HG02642 (cell line): ENCODE data around the gene NOS2.
"Not testable (repeated sequence)": the region's sequence is repeated elsewhere in the genome, so short reads cannot be mapped to it uniquely, and the experiment has no call there.

Experiments
- ATAC-seq: cut with Tn5 transposase; IDR thresholded peaks from one replicate; pipeline ENCODE4 v1.9.1; 2021; ENCODE audit warnings: mild to moderate bottlenecking; ENCODE audit not compliant: unreplicated experiment, poor library complexity

The NOS2 gene

GRCh38 chr17:27800522-27800921, at the start of gene NOS2:
NOS2 (minus strand) TSS chr17:27800529; CDS start chr17:27798809, 1,720 bp downstream.
- ATAC-seq: no peak

GRCh38 chr17:27849474-27850185, 49.3 kb upstream of the NOS2 start:
- ATAC-seq: no peak

GRCh38 chr17:27848931-27849330, 48.6 kb upstream of the NOS2 start:
- no peak for ATAC-seq

GRCh38 chr17:27846808-27847307, 46.5 kb upstream of the NOS2 start:
- not testable (repeated sequence) for ATAC-seq

- ATAC-seq: no peak
These were observed 45.8 kb upstream of the NOS2 start for GRCh38 chr17:27846042-27846655.

- no peak for ATAC-seq
These were observed 45.1 kb upstream of the NOS2 start for GRCh38 chr17:27845264-27846041.

GRCh38 chr17:27840688-27841087, 40.4 kb upstream of the NOS2 start:
- no peak for ATAC-seq

GRCh38 chr17:27840406-27840678, 40.0 kb upstream of the NOS2 start:
- ATAC-seq: not testable (repeated sequence)

- not testable (repeated sequence) for ATAC-seq
These were observed 39.5 kb upstream of the NOS2 start for GRCh38 chr17:27839571-27840405.

GRCh38 chr17:27838607-27839006, 38.3 kb upstream of the NOS2 start:
- ATAC-seq: not testable (repeated sequence)

- ATAC-seq: not testable (repeated sequence)
These were observed 37.4 kb upstream of the NOS2 start for GRCh38 chr17:27837769-27838168.

GRCh38 chr17:27836651-27837050, 36.3 kb upstream of the NOS2 start:
- no peak for ATAC-seq

- no peak for ATAC-seq
These were observed 34.2 kb upstream of the NOS2 start for GRCh38 chr17:27834571-27834970.

GRCh38 chr17:27832831-27833230, 32.5 kb upstream of the NOS2 start:
- ATAC-seq: no peak

- ATAC-seq: not testable (repeated sequence)
These were observed 29.6 kb upstream of the NOS2 start for GRCh38 chr17:27829888-27830287.

- ATAC-seq: not testable (repeated sequence)
These were observed 28.9 kb upstream of the NOS2 start for GRCh38 chr17:27829143-27829711.

- no peak for ATAC-seq
These were observed 25.1 kb upstream of the NOS2 start for GRCh38 chr17:27825459-27825858.

- no peak for ATAC-seq
These were observed 24.4 kb upstream of the NOS2 start for GRCh38 chr17:27824745-27825144.

- ATAC-seq: no peak
These were observed 23.9 kb upstream of the NOS2 start for GRCh38 chr17:27824176-27824715.

- ATAC-seq: not testable (repeated sequence)
These were observed 21.8 kb upstream of the NOS2 start for GRCh38 chr17:27822108-27822507.
